PC-9 (cell line): ENCODE measurements around the gene COL13A1. TPM values are rescaled to one million over a fixed set of nuclear protein-coding genes. Genes with fewer than 3 reads are reported as not detected.

Experiments used
- BruUV-seq: library from RNA; stranded (reverse); fragments of 400-500 nt; replicated peaks from 2 replicates; lab custom pipeline; 2021; lab: Mats Ljungman, UMichigan
- CTCF ChIA-PET: fragments of 300-600 bp; sonication (Branson Sonifier 250); formaldehyde crosslinking; loops from one replicate; lab custom pipeline; 2022; ENCODE audit warnings: antibody characterized with exemption; lab: Charles Lee
- POLR2A ChIA-PET: fragments of 300-600 bp; sonication (Branson Sonifier 250); formaldehyde crosslinking; loops from one replicate; lab custom pipeline; 2022; ENCODE audit warnings: antibody characterized with exemption; ENCODE audit not compliant: unreplicated experiment; lab: Charles Lee
- DNase-seq, 2 experiments: peaks; one replicate each; pipeline versions ENCODE4 v3.0.0 to v3.0.0-alpha.2; 2015 to 2022; ENCODE audit warnings: mixed read lengths in 1 of 2
- H2AFZ ChIP-seq: fragments of 200-600 bp; sonication (generic); 2 replicates; pipeline ENCODE4 v1.8.1; 2017; ENCODE audit warnings: antibody characterized with exemption
- H3F3A ChIP-seq: fragments of 200-600 bp; sonication (generic); 2 replicates; pipeline ENCODE4 v1.8.1; 2017; ENCODE audit warnings: antibody characterized with exemption, mild to moderate bottlenecking, low read depth; ENCODE audit not compliant: insufficient read depth
- H3K27ac ChIP-seq: fragments of 200-600 bp; sonication (generic); 2 replicates; pipeline ENCODE4 v1.6.1; 2016; ENCODE audit warnings: mixed run types
- H3K27me3 ChIP-seq: fragments of 200-600 bp; sonication (generic); 2 replicates; pipeline ENCODE4 v1.6.1; 2016; ENCODE audit warnings: low read depth, mixed run types; ENCODE audit not compliant: insufficient read depth
- H3K36me3 ChIP-seq: fragments of 200-600 bp; sonication (generic); 2 replicates; pipeline ENCODE4 v1.6.1; 2016; ENCODE audit warnings: low read depth, mixed run types
- H3K4me1 ChIP-seq: fragments of 200-600 bp; sonication (generic); replicated peaks from 2 replicates; pipeline ENCODE4 v1.6.1; 2016; ENCODE audit warnings: mixed run types; ENCODE audit not compliant: insufficient read depth
- H3K4me2 ChIP-seq: fragments of 200-600 bp; sonication (generic); 2 replicates; pipeline ENCODE4 v1.6.1; 2017; ENCODE audit warnings: mixed run types
- H3K4me3 ChIP-seq: fragments of 200-600 bp; sonication (generic); 2 replicates; pipeline ENCODE4 v1.6.1; 2016; ENCODE audit warnings: mixed run types
- H3K79me2 ChIP-seq: fragments of 200-600 bp; sonication (generic); 2 replicates; pipeline ENCODE4 v1.6.1; 2017; ENCODE audit warnings: low read depth, mixed run types
- H3K9me2 ChIP-seq: fragments of 200-600 bp; sonication (generic); 2 replicates; pipeline ENCODE4 v1.8.1; 2017; ENCODE audit warnings: mild to moderate bottlenecking; ENCODE audit not compliant: insufficient read depth
- H3K9me3 ChIP-seq: fragments of 200-600 bp; sonication (generic); 2 replicates; pipeline ENCODE4 v1.8.1; 2016; ENCODE audit warnings: low read depth; ENCODE audit not compliant: insufficient read depth
- H4K20me1 ChIP-seq: fragments of 200-600 bp; sonication (generic); 2 replicates; pipeline ENCODE4 v1.8.1; 2017; ENCODE audit not compliant: insufficient read depth
- EZH2 ChIP-seq: fragments of 200-600 bp; sonication (generic); IDR thresholded peaks from 2 replicates; pipeline ENCODE4 v1.8.0; 2017; ENCODE audit warnings: antibody characterized with exemption, low read depth
- intact Hi-C: fragments of 100-400 bp; cut with micrococcal nuclease; formaldehyde crosslinking; loops from one replicate; pipeline ENCODE4 v1.10.0; 2022; ENCODE audit not compliant: unreplicated experiment
- total RNA-seq: library from RNA; stranded (reverse); gene quantifications from 2 replicates; pipeline ENCODE4 v1.2.3, GENCODE V29; 2021
- TF ChIP-seq, protein P1 (sequence below): fragments of 200-600 bp; sonication (generic); conservative IDR thresholded peaks from 2 replicates; pipeline ENCODE4 v1.6.1; 2017; ENCODE audit warnings: mixed run types, antibody characterized with exemption, mild to moderate bottlenecking, moderate library complexity

Gene COL13A1
- total RNA-seq, 1 experiment from 2014 or later, result 1.6 TPM

DNA sequence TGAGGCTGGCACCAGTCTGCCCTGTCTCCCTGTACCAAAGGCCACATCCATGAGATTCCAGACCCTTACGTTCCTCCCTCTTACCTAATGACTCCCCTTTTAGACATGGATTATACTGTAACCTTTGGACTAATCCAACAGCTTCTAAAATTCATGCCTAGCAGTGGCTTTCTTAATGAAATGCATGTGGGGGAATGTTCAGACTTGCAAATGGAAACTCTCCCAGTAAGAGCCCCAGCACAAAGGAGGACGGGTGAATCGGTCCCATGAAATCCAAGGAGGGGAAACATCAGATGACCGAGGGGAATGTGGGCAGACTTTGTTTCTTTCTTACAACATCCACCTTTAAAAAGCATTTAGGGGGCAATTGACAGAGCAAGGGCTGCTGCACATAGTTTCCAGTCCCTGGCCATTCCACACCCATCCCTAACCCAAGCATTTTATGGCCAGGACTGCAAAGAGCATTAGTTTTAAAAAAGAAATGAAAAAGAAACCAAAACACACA lies 71.5 kb downstream of the COL13A1 start:
- Histone ChIP-seq H3K4me3 (no peak overlapping the region), H4K20me1 (no peaks in the 10 kb centered on the region), H3K9me3 (no peaks in the 10 kb centered on the region), H3K36me3 (no peaks in the 10 kb centered on the region), H3F3A (peaks cover 33% of the 10 kb centered on the region), H3K27ac (no peak overlapping the region), H3K9me2 (no peaks in the 10 kb centered on the region), H3K79me2 (no peaks in the 10 kb centered on the region), H3K4me2 (no peak overlapping the region), H2AFZ (no peak overlapping the region), H3K4me1 (peaks cover 55% of the 10 kb centered on the region), H3K27me3 (no peaks in the 10 kb centered on the region)
- intact Hi-C loops, result no loop called here
- TF ChIP-seq, protein P1, sequence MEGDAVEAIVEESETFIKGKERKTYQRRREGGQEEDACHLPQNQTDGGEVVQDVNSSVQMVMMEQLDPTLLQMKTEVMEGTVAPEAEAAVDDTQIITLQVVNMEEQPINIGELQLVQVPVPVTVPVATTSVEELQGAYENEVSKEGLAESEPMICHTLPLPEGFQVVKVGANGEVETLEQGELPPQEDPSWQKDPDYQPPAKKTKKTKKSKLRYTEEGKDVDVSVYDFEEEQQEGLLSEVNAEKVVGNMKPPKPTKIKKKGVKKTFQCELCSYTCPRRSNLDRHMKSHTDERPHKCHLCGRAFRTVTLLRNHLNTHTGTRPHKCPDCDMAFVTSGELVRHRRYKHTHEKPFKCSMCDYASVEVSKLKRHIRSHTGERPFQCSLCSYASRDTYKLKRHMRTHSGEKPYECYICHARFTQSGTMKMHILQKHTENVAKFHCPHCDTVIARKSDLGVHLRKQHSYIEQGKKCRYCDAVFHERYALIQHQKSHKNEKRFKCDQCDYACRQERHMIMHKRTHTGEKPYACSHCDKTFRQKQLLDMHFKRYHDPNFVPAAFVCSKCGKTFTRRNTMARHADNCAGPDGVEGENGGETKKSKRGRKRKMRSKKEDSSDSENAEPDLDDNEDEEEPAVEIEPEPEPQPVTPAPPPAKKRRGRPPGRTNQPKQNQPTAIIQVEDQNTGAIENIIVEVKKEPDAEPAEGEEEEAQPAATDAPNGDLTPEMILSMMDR, result no peak
- no peak for TF ChIP-seq EZH2
- BruUV-seq, result no TSS peak
- no peak for DNase-seq
- CTCF ChIA-PET, result no interaction called here
- POLR2A ChIA-PET, result interaction anchor here (0.7 kb wide), 1 partner anchor 69 kb away, joined by 3 read pairs; no protein-coding TSS in a partner anchor

DNA sequence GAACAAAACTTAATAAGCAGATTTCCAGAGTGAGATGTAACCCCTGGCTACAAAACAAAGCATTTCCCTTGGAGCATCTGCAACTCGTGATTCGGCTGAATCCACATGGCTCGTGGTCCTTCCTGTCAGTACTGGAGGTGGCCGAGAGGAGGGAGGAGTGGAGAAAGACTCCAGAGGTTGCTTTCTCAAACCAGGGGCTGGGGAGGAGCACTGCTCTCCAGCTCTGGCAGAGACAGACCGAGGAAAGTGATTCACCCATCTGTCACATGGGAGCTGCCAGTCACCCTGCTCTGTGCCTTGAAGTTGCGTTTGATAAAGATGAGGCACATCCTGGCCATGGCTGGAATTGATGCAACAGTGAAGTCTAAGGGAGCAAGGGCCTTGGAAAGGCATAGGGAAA lies 72.7 kb downstream of the COL13A1 start:
- H3K27me3 ChIP-seq, result no peaks in the 10 kb centered on the region
- no peaks in the 10 kb centered on the region for H4K20me1 ChIP-seq
- H3K27ac ChIP-seq, result no peak overlapping the region
- H3F3A ChIP-seq, result peaks cover 20% of the 10 kb centered on the region
- no peaks in the 10 kb centered on the region for H3K9me3 ChIP-seq
- no peak overlapping the region for H2AFZ ChIP-seq
- peaks cover 42% of the 10 kb centered on the region for H3K4me1 ChIP-seq
- ChIA-PET POLR2A (no interaction called here), CTCF (no interaction called here)
- H3K79me2 ChIP-seq, result no peaks in the 10 kb centered on the region
- BruUV-seq, result no TSS peak
- no peak overlapping the region for H3K4me2 ChIP-seq
- H3K4me3 ChIP-seq, result no peak overlapping the region
- no peaks in the 10 kb centered on the region for H3K9me2 ChIP-seq
- no peaks in the 10 kb centered on the region for H3K36me3 ChIP-seq
- intact Hi-C loops, result no loop called here
- DNase-seq, result no peak
- no peak for TF ChIP-seq EZH2
- TF ChIP-seq, protein P1, result no peak

DNA sequence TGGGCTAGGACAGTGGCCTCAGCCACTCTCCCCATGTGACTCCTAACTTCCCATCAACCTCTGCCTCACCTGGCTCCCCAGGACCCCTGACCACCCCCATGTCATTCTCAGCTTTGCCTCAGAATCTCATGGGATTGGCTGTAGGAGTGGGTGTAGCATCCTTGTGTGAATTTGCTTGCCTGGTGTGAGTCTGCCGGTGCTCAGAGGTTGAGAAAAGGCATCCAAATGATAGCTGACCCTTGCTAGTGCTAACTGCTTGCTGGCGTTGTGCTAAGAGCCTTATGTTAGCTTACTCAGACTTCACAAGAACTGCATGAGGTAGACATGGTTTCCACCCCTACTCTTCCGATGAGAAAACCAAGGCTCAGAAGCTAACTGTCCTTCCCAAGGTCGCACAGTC lies 74.2 kb downstream of the COL13A1 start:
- Histone ChIP-seq H3K4me3 (no peak overlapping the region), H3K36me3 (no peaks in the 10 kb centered on the region), H3K27ac (no peak overlapping the region), H3K4me1 (peaks cover 28% of the 10 kb centered on the region), H3K4me2 (no peak overlapping the region), H2AFZ (no peak overlapping the region), H4K20me1 (no peaks in the 10 kb centered on the region), H3K79me2 (no peaks in the 10 kb centered on the region), H3K9me2 (no peaks in the 10 kb centered on the region), H3K27me3 (no peaks in the 10 kb centered on the region), H3K9me3 (no peaks in the 10 kb centered on the region), H3F3A (peaks cover 6% of the 10 kb centered on the region; the same call in 1 of the 2 replicates)
- intact Hi-C loops, result no loop called here
- CTCF ChIA-PET, result interaction anchor here (0.6 to 1.6 kb wide), 2 partner anchors 14 to 174 kb away, joined by 3 read pairs; no protein-coding TSS in a partner anchor
- no TSS peak for BruUV-seq
- DNase-seq, result no peak
- POLR2A ChIA-PET, result no interaction called here
- TF ChIP-seq, protein P1, result no peak
